HT-29 (cell line): Measurements from ENCODE around the gene PROK1. TPM values are rescaled to one million over a fixed set of nuclear protein-coding genes. Genes with fewer than 3 reads are reported as not detected.

Experiments
- total RNA-seq: library from RNA; depleted of rRNA; stranded (reverse); fragments of >200 nt; shearing (Covaris generic); gene quantifications from 2 replicates; pipeline ENCODE4 v1.2.3, GENCODE V29; 2014; rRNA removed

PROK1 gene
- total RNA-seq, 1 experiment from 2014 or later: not detected

Other genes starting within 250 kb of the PROK1 start
- 0.13 and 0.48 TPM in 2 replicates for gene KCNC4, start 240.8 kb upstream of the PROK1 start, total RNA-seq
- gene RBM15, start 111.8 kb upstream of the PROK1 start, total RNA-seq: 60.8 and 67.9 TPM in 2 replicates
- gene SLC16A4, start 60.1 kb upstream of the PROK1 start, total RNA-seq: 4.8 and 5.6 TPM in 2 replicates
- 106 and 140 TPM in 2 replicates for gene LAMTOR5, start 43.5 kb upstream of the PROK1 start, total RNA-seq
- gene KCNA10, start 68.0 kb downstream of the PROK1 start, total RNA-seq: not detected in 2 replicates
- not detected in 2 replicates for gene KCNA2, start 155.2 kb downstream of the PROK1 start, total RNA-seq
- not detected in 2 replicates for gene KCNA3, start 223.8 kb downstream of the PROK1 start, total RNA-seq